Measurements from ENCODE around the gene GNAT3.

GNAT3 gene

GRCh38 chr7:80435521-80435920 is 76.3 kb downstream of the GNAT3 start:
- no peak overlapping the region for H3K4me3 ChIP-seq (ENCODE audit: low read length)
- no peak for DNase-seq (ENCODE audit: low read depth, low spot score)

- DNase-seq (ENCODE audit: low read depth, low spot score): no peak
- H3K4me3 ChIP-seq (ENCODE audit: low read length): no peak overlapping the region
Measured at GRCh38 chr7:80434047-80434446, 77.8 kb downstream of the GNAT3 start.

GRCh38 chr7:80432166-80432565 is 79.7 kb downstream of the GNAT3 start:
- no peak for DNase-seq (ENCODE audit: low read depth, low spot score)
- no peak overlapping the region for H3K4me3 ChIP-seq (ENCODE audit: low read length)

GRCh38 chr7:80429181-80429580 is 82.7 kb downstream of the GNAT3 start:
- no peak overlapping the region for H3K4me3 ChIP-seq (ENCODE audit: low read length)
- no peak for DNase-seq (ENCODE audit: low read depth, low spot score)

GRCh38 chr7:80428161-80429054 is 83.5 kb downstream of the GNAT3 start:
- H3K4me3 ChIP-seq (ENCODE audit: low read length): no peak overlapping the region
- peak; percentile 51 for DNase-seq (ENCODE audit: low read depth, low spot score)

GRCh38 chr7:80427218-80427617 is 84.6 kb downstream of the GNAT3 start:
- DNase-seq (ENCODE audit: low read depth, low spot score): no peak
- no peak overlapping the region for H3K4me3 ChIP-seq (ENCODE audit: low read length)

- DNase-seq (ENCODE audit: low read depth, low spot score): no peak
- no peak overlapping the region for H3K4me3 ChIP-seq (ENCODE audit: low read length)
Measured at GRCh38 chr7:80420876-80421275, 91.0 kb downstream of the GNAT3 start.

GRCh38 chr7:80417211-80417793 is 94.6 kb downstream of the GNAT3 start:
- no peak overlapping the region for H3K4me3 ChIP-seq (ENCODE audit: low read length)
- DNase-seq (ENCODE audit: low read depth, low spot score): no peak

GRCh38 chr7:80415522-80415921 is 96.3 kb downstream of the GNAT3 start:
- no peak overlapping the region for H3K4me3 ChIP-seq (ENCODE audit: low read length)
- DNase-seq (ENCODE audit: low read depth, low spot score): no peak

GRCh38 chr7:80415114-80415513 is 96.8 kb downstream of the GNAT3 start:
- H3K4me3 ChIP-seq (ENCODE audit: low read length): no peak overlapping the region
- DNase-seq (ENCODE audit: low read depth, low spot score): no peak

- no peak for DNase-seq (ENCODE audit: low read depth, low spot score)
- H3K4me3 ChIP-seq (ENCODE audit: low read length): no peak overlapping the region
Measured at GRCh38 chr7:80414331-80414730, 97.5 kb downstream of the GNAT3 start.

- H3K4me3 ChIP-seq (ENCODE audit: low read length): no peak overlapping the region
- DNase-seq (ENCODE audit: low read depth, low spot score): no peak
Measured at GRCh38 chr7:80413383-80413945, 98.4 kb downstream of the GNAT3 start.

GRCh38 chr7:80412842-80413241 is 99.0 kb downstream of the GNAT3 start:
- no peak for DNase-seq (ENCODE audit: low read depth, low spot score)
- no peak overlapping the region for H3K4me3 ChIP-seq (ENCODE audit: low read length)

GRCh38 chr7:80411621-80412020 is 100.2 kb downstream of the GNAT3 start:
- DNase-seq (ENCODE audit: low read depth, low spot score): no peak
- no peak overlapping the region for H3K4me3 ChIP-seq (ENCODE audit: low read length)

- no peak for DNase-seq (ENCODE audit: low read depth, low spot score)
- H3K4me3 ChIP-seq (ENCODE audit: low read length): no peak overlapping the region
Measured at GRCh38 chr7:80410081-80410480, 101.8 kb downstream of the GNAT3 start.

Data from Jurkat, Clone E6-1 (cell line).